HTERT RPE-1 (cell line): Measurements from ENCODE around the gene DUOX2.
"Not testable (repeated sequence)": the region's sequence is repeated elsewhere in the genome, so short reads cannot be mapped to it uniquely, and the experiment has no call there.

Experiments
- in situ Hi-C: fragments of 300-500 bp; cut with MboI; formaldehyde crosslinking; loops from 4 replicates; pipeline ENCODE4 v1.14.3; 2020; ENCODE audit warnings: low sequenced_read_pairs

DUOX2 gene

GRCh38 chr15:45120081-45120972, 6.4 kb upstream of the DUOX2 start:
- in situ Hi-C loops: no loop called here

GRCh38 chr15:45118996-45119395, 5.0 kb upstream of the DUOX2 start:
- in situ Hi-C loops: no loop called here

- in situ Hi-C loops: no loop called here
These were observed 4.2 kb upstream of the DUOX2 start for GRCh38 chr15:45118131-45118588.

GRCh38 chr15:45117308-45118130, 3.5 kb upstream of the DUOX2 start:
- in situ Hi-C loops: no loop called here

GRCh38 chr15:45116482-45117307, 2.7 kb upstream of the DUOX2 start:
- in situ Hi-C loops: no loop called here

DNA sequence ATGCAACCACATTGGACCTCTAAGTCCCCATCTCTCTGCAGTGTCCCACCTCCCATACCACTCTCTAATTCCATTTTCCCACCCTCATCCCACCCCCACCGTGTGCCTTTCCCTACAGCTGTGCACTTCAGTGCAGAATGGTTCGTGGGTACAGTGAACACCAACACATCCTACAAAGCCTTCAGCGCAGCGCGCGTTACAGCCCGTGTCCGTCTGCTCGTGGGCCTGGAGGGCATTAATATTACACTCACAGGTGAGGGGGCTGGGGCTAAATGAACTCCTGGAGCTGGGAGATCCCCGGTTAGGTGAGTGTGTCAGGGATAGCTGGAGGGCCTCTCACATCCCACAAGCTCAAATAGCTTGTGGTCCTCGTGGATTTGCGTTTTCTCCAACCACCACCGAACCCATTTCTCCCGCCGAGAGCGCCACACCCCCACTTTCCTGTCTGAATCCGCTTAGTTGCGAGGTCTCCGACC, 2.1 kb upstream of the DUOX2 start:
- in situ Hi-C loops: no loop called here

GRCh38 chr15:45115312-45115820, 1.4 kb upstream of the DUOX2 start:
- in situ Hi-C loops: no loop called here

- in situ Hi-C loops: no loop called here
These were observed 746 bp upstream of the DUOX2 start for GRCh38 chr15:45114751-45115085.

- in situ Hi-C loops: no loop called here
These were observed 487 bp downstream of the DUOX2 start for GRCh38 chr15:45113380-45113990.

GRCh38 chr15:45112591-45113379, 1.2 kb downstream of the DUOX2 start:
- in situ Hi-C loops: no loop called here

GRCh38 chr15:45112143-45112590, 1.8 kb downstream of the DUOX2 start:
- in situ Hi-C loops: no loop called here

DNA sequence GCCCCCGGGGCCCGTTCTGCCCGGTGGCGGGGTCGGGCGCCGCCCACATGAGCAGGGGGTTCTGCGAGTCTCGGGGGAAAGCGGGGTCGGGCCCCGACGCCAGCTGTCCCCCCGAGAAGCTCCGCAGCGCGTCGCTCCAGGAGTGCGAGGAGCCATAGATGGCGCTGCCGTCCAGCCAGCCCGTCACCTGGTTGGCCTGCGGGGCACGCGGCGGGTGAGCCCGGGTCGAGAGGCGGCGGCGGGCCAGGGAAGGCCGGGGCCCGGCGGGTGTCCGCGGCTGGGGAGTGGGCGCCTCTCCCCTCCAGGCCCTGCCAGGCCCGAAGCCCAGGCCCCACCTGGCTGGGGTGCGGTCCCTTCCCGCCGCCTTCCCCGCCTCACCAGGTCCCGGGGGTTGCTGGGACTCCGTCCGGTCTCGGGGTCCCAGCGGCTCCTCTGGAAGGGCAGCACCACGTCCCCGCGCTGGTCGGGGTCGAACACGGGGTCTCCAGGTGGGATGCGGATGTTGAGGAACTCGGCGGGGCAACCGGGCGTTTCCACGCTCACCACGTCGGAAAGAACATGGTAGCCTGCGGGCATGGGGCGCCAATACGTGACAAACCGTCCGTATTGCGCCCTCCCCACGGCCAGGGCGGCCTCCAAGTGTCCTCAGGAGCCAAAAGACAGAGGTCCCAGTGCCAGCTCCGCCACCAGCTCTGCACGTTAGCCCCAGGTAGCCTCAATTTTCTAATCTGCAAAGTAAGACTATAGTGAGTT, 2.4 kb downstream of the DUOX2 start:
- in situ Hi-C loops: no loop called here

DNA sequence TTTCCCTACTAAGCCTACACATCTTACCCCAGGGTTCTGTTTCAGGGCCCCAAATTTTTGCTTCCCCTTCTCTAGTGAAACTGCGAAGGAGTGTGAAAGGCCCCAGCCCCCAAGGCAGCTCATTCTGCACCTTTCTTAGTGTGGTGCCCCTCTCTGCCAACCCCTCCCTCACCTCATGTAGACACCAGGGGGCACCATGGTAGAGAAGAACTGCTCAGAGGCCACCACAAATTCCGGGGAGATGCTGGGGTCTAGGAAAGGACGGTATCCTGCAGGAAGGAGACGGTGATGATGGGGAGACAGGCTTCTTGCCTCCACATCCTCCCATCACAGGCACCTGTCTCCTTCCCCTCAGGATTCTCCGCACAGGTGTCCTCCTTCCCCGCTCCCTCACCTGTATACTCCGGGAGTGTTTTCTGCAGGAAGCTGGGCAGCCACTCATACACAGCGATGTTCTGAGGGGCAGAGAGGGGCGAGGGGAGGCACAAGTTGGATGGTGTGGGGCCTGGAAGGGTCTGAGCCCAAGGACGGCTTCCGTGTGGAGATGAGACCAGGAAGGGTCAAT, 3.6 kb downstream of the DUOX2 start:
- in situ Hi-C loops: no loop called here

DNA sequence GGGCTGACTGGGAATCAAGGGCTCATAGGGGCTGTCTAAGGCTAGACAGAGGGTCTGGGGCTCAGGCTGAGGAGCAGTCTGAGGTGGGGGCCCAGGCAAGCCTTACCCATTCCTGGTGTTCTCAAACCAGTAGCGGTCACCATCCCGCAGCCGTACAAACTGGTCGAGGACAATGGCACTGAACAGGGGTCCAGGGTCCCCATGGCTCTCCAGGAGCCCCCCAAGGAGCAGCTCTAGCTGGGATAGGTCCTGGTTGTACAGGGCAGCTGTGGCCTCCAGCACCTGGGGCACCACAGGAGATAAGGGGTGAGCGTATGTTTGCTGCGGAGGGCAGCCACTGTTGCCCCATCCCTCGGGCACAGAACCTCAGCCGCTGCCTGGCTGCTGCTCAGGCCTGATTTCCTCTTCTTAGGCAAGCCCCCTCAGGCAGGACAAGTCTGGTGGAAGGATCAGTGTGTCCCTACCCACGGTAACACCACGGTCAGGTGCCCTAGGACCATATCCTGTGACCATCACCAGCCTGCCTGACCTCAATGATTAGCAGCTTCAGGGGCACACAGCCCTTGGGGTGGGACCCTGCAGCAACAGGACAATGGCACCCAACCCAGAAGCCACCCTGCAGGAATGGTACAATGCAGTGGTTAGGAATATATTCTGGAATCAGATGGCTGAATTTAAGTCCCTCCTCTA, 5.9 kb downstream of the DUOX2 start:
- in situ Hi-C loops: no loop called here

DNA sequence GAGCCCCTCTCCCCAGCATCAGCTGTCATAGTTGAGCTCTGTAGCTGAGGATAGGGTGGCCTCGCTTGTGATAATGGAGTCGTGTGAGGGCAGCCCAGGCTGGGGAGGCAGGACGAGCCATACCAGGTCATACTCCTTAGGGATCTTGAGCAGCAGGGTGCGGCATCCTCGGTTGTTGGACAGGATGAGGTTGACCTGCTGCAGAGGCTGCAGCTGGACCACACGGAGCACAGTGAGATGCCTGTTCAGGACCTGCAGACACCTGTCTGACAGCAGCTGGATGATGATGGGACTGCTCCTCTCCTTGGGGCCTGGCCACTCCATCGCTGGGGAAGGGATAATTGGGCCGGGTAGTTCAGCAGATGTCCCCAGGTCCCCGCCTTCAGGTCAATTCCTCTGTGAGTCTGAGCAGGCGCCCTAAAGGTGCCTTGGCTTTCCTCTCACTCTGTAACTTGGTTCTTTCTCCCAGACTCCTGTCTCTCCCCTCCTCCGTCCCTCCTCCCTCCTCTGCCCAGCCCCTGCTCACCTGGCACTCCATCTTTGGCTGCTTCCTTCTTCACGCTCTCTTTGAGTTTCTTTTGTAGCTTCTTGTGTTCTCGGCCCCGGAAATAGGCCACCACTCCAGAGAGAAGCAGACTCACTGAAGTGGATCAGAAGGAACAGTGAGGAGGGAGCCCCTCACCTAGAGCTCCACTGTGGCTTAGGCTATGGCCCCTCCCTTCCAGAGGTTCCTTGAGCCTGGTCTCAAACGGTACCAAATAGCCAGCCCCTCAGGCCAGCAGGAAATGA, 7.8 kb downstream of the DUOX2 start:
- in situ Hi-C loops: no loop called here

DNA sequence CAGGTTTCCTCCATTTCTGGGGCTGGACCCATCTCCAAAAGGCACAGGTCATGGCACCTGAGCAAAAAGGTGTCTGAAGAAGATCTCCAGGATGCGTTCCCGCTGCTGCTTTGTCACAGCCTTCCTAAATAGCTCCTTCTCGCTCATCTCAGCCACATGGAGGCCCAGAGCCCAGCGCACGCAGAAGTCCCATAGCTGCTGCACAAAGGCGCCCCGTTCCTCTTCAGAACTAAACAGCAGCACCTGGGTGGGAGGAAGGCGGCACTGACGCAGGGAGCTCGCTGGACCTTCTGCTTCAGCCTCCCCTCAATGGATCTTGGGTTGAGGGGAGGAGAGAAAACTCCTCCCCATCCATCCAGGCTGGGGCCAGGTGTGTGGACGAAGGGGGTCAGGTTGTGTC, 8.4 kb downstream of the DUOX2 start:
- in situ Hi-C loops: no loop called here

DNA sequence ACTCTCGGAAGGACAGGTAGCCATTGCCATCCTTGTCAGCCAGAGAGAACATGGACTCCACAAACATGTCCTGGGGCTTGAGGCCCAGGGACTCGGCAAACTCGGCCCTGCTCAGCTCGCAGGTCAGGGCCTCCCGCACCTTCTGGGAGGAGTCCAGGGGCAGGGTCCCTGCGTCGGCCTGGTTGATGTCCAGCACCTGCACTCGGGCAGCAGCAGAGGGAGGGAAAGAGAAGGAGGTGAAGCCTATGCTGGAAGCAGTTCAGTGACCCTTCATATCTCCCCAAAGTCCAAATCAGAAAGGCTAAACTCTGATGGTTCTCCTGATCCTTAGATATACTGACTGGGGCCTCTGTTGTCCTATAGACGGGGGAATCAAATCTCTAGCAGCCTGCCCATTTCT, 9.8 kb downstream of the DUOX2 start:
- in situ Hi-C loops: not testable (repeated sequence)
